Bronchial epithelial cell (primary cell): ENCODE data around the gene RNPEPL1. TPM values are rescaled to one million over a fixed set of nuclear protein-coding genes. Genes with fewer than 3 reads are reported as not detected.

Source experiments
- DNase-seq: peaks from one replicate; pipeline ENCODE4 v3.0.0-alpha.2; 2010; ENCODE audit warnings: low read depth
- FAIRE-seq: peaks from 2 replicates; lab custom pipeline; 2011; peaks lifted over from hg19 to GRCh38; lab: Jason Lieb, UNC
- H3K27me3 ChIP-seq: 2 replicates; pipeline ENCODE4 v1.5.1; 2011; ENCODE audit warnings: low read length; ENCODE audit not compliant: control insufficient read depth, insufficient read depth
- H3K36me3 ChIP-seq: 2 replicates; pipeline ENCODE4 v1.5.1; 2011; ENCODE audit warnings: low read length; ENCODE audit not compliant: control insufficient read depth, insufficient read depth
- H3K4me3 ChIP-seq: 2 replicates; pipeline ENCODE4 v1.5.1; 2011; ENCODE audit warnings: mild to moderate bottlenecking, low read depth, low read length, control low read depth
- CTCF ChIP-seq: IDR thresholded peaks from 2 replicates; pipeline ENCODE4 v1.5.1; 2011; ENCODE audit warnings: mild to moderate bottlenecking, moderate library complexity, low read length, control low read depth, inconsistent platforms; ENCODE audit not compliant: insufficient read depth, severe bottlenecking
- total RNA-seq: library from RNA; depleted of rRNA; stranded (reverse); fragments of >200 nt; gene quantifications from 2 replicates; pipeline ENCODE4 v1.2.1, GENCODE V29; 2014

RNPEPL1 gene
- total RNA-seq, 1 donor from 2014 or later: 10.8 TPM

GRCh38 chr2:240589850-240590525, 21.7 kb downstream of the RNPEPL1 start:
- DNase-seq: no peak
- H3K4me3 ChIP-seq: no peak overlapping the region
- no peak for TF ChIP-seq CTCF
- H3K27me3 ChIP-seq: no peaks in the 10 kb centered on the region
- peaks cover 22% of the 10 kb centered on the region for H3K36me3 ChIP-seq
- FAIRE-seq: no peak

GRCh38 chr2:240590681-240591111, 22.4 kb downstream of the RNPEPL1 start:
- FAIRE-seq (no peak), DNase-seq (no peak)
- Histone ChIP-seq H3K36me3 (peaks cover 25% of the 10 kb centered on the region), H3K4me3 (no peak overlapping the region), H3K27me3 (no peaks in the 10 kb centered on the region)
- TF ChIP-seq CTCF: no peak

GRCh38 chr2:240591226-240591625, 22.9 kb downstream of the RNPEPL1 start:
- DNase-seq: no peak
- peaks cover 27% of the 10 kb centered on the region for H3K36me3 ChIP-seq
- FAIRE-seq: no peak

GRCh38 chr2:240591784-240592183, 23.5 kb downstream of the RNPEPL1 start:
- Histone ChIP-seq H3K4me3 (no peak overlapping the region), H3K27me3 (no peaks in the 10 kb centered on the region), H3K36me3 (peaks cover 27% of the 10 kb centered on the region)
- DNase-seq: no peak
- no peak for TF ChIP-seq CTCF
- FAIRE-seq: no peak

More at GRCh38 chr2:240591226-240591625, 22.9 kb downstream of the RNPEPL1 start:
- Histone ChIP-seq H3K4me3 (no peak overlapping the region), H3K27me3 (no peaks in the 10 kb centered on the region)
- no peak for TF ChIP-seq CTCF

GRCh38 chr2:240593026-240593702, 24.9 kb downstream of the RNPEPL1 start:
- no peak for TF ChIP-seq CTCF
- Histone ChIP-seq H3K27me3 (no peaks in the 10 kb centered on the region), H3K4me3 (no peak overlapping the region), H3K36me3 (peaks cover 28% of the 10 kb centered on the region)
- FAIRE-seq: no peak
- no peak for DNase-seq
